Heart right ventricle (tissue), 16 donors: ENCODE results near the gene RGS4. TPM values are rescaled to one million over a fixed set of nuclear protein-coding genes. Genes with fewer than 3 reads are reported as not detected.

Experiments used
- ATAC-seq, 8 donors: fragments of 200-7000 bp; cut with Tn5 transposase; one replicate each; pipeline ENCODE4 v1.9.1; 2020; ENCODE audit warnings: mild to moderate bottlenecking in 8 of 8, moderate library complexity in 8 of 8, moderate number of reproducible peaks in 1 of 8
- DNase-seq, 2 donors: peaks; one replicate each; pipeline ENCODE4 v3.0.0-alpha.2; 2020
- H3K27ac ChIP-seq, 10 donors: fragments of 200-600 bp; sonication (generic) in 2 of 10; one replicate each; pipeline versions ENCODE4 v1.5.0 to v1.8.0; 2020 to 2022; ENCODE audit warnings: mild to moderate bottlenecking in 3 of 10
- H3K27me3 ChIP-seq, 7 donors: fragments of 200-600 bp; one replicate each; pipeline ENCODE4 v1.8.0; 2021 to 2022; ENCODE audit warnings: mild to moderate bottlenecking in 2 of 7
- H3K36me3 ChIP-seq, 9 donors: fragments of 200-600 bp; sonication (generic) in 1 of 9; one replicate each; pipeline versions ENCODE4 v1.5.0 to v1.8.0; 2020 to 2022; ENCODE audit warnings: mild to moderate bottlenecking in 2 of 9
- H3K4me1 ChIP-seq, 9 donors: fragments of 200-600 bp; sonication (generic) in 1 of 9; one replicate each; pipeline versions ENCODE4 v1.5.0 to v1.8.0; 2020 to 2022; ENCODE audit warnings: mild to moderate bottlenecking in 4 of 9
- H3K4me3 ChIP-seq, 10 donors: fragments of 200-600 bp; sonication (generic) in 2 of 10; one replicate each; pipeline versions ENCODE4 v1.5.0 to v1.8.0; 2020 to 2022; ENCODE audit warnings: mild to moderate bottlenecking in 7 of 10, moderate library complexity in 2 of 10
- H3K9me3 ChIP-seq, 11 donors: fragments of 200-600 bp in 10 of 11; sonication (generic) in 2 of 11; one replicate each; pipeline versions ENCODE4 v1.5.0 to v1.8.0; 2013 to 2022; ENCODE audit warnings: mild to moderate bottlenecking in 2 of 11, control low read depth in 1 of 11, moderate library complexity in 1 of 11
- CTCF ChIP-seq, 9 donors: fragments of 200-600 bp; sonication (generic) in 2 of 9; IDR thresholded peaks; one replicate each; pipeline versions ENCODE4 v1.5.0 to v1.8.0; 2021 to 2022; ENCODE audit warnings: antibody characterized with exemption in 9 of 9, mild to moderate bottlenecking in 5 of 9, moderate library complexity in 1 of 9
- WGBS, 2 donors: extraction: QIAGEN DNeasy Blood & Tissue Kit; methylation state at CpG; one replicate each; pipeline ENCODE4 v1.1.7; 2013; ENCODE audit warnings: inconsistent platforms in 1 of 2; 5-methylcytosine and 5-hydroxymethylcytosine counted together
- intact Hi-C, 10 donors: fragments of 100-400 bp; cut with DNase I; formaldehyde crosslinking; loops; one replicate each; pipeline versions ENCODE4 v1.11.1 to v1.14.2; 2022
- polyA plus RNA-seq, 2 donors: library from polyadenylated mRNA; stranded (reverse); fragments of 200-250 nt; gene quantifications; one replicate each; pipeline ENCODE4 v1.2.3, GENCODE V29; 2013
- total RNA-seq, 10 donors: library from RNA; stranded (reverse); fragmentation: NEBNext Ultra II Directional in 3 of 10; extraction: Animal tissue kit (Norgen Biotek cat#: 25700) in 3 of 10; gene quantifications; one replicate each; pipeline versions ENCODE4 v1.2.1 to v1.2.4, GENCODE V29; 2021 to 2023
- donor health status: Arrhythmogenic right ventricular cardiomyopathy.
- donor health status: ischemic (EF 13 %, LVEDD 7.1; RV severe dilation, severe dysfunction).
- donor health status: healthy with polysubstance abuse.
- donor health status: DM: no; HTN: yes; CAD: no.
- donor health status: DM: no; HTN: no; CAD: no.
- donor health status: ischemic (EF 25% LVEDD 6.9; RV normal size, moderate dysfunction).
- donor health status: ischemic (EF 25% LVEDD 5.7; RV mildly dilated, moderate dysfunction).
- donor health status: healthy.
- donor health status: DM: yes; HTN: yes; CAD: no.
- donor health status: Ischemic cardiomyopathy.
- donor health status: ischemic (EF 35%, LVEDD 5.7; RV mildly dilated, moderate dysfunction).
- donor health status: nonischemic (EF 11% LVEDD 7.7; RV severe dilation, severe dysfunction).
- donor health status: DM: yes; HTN: yes; CAD: no.
- donor health status: PGD.
- donor health status: ischemic (EF 29% LVEDD 5.4; RV normal size, mild dysfunction).
- donor health status: nonischemic (EF 23%, LVEDD 6.1; RV moderate dilation, normal function).

Gene RGS4
- total and polyA plus RNA-seq, 12 donors = 0.72 to 7.6 (median 1.5) TPM

GRCh38 chr1:163050496-163050895, 18.7 kb upstream of the RGS4 start:
- H3K27me3 ChIP-seq = no peaks in the 10 kb centered on the region
- intact Hi-C loops = no loop called here
- no peaks in the 10 kb centered on the region for H3K36me3 ChIP-seq
- no peaks in the 10 kb centered on the region for H3K9me3 ChIP-seq
- TF ChIP-seq CTCF (IDR thresholded peaks at IDR 0.05) = no peak
- H3K4me3 ChIP-seq = no peak overlapping the region
- DNase-seq (no peak), ATAC-seq (no peak)
- no peak overlapping the region for H3K27ac ChIP-seq
- H3K4me1 ChIP-seq = peaks cover 0 to 4% (median 0%) of the 10 kb centered on the region in 9 donors

DNA sequence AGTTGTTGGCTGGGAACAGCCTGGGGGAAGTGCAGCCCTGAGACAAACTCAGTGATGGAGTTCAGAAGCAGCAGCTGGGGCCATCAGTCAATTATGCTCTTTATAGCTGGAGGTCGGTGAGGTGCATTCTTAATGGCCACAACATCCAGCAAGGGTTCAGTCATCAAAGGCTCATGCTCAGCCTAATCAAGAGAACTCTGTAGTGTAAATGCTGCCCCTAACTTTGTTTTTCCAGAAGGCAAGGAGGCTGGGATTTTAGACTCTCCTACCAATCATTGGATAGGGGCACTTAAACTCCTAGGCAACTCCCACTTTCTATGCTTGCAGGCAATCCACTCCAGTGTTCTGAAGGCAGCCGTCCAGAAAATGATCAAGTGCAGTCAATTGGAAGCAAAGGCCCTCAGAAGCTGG, 15.0 kb upstream of the RGS4 start:
- Histone ChIP-seq H3K9me3 (no peaks in the 10 kb centered on the region), H3K4me1 (peaks cover 0 to 7% (median 0%) of the 10 kb centered on the region in 9 donors), H3K27ac (no peak overlapping the region), H3K36me3 (no peaks in the 10 kb centered on the region), H3K27me3 (no peaks in the 10 kb centered on the region), H3K4me3 (no peak overlapping the region)
- TF ChIP-seq CTCF (IDR thresholded peaks at IDR 0.05) = no peak
- 66 to 77% methylated on average over 2 of the region's 2 CpGs for WGBS, 2 donors
- DNase-seq = no peak
- no peak for ATAC-seq
- intact Hi-C loops = no loop called here

- WGBS, 2 donors = 20 to 22% methylated on average over 2 of the region's 2 CpGs
- Histone ChIP-seq H3K9me3 (no peaks in the 10 kb centered on the region), H3K4me1 (peaks cover 0 to 7% (median 0%) of the 10 kb centered on the region in 9 donors), H3K27ac (no peak overlapping the region), H3K4me3 (no peak overlapping the region), H3K27me3 (no peaks in the 10 kb centered on the region), H3K36me3 (no peaks in the 10 kb centered on the region)
- ATAC-seq (no peak), DNase-seq (no peak)
- no peak for TF ChIP-seq CTCF (IDR thresholded peaks at IDR 0.05)
- intact Hi-C loops = no loop called here
Observed at GRCh38 chr1:163055005-163055404, 14.2 kb upstream of the RGS4 start.

- H3K27ac ChIP-seq = no peak overlapping the region
- no peak for ATAC-seq
- no peak for DNase-seq
- TF ChIP-seq CTCF (IDR thresholded peaks at IDR 0.05) = no peak
- intact Hi-C loops = no loop called here
- no peaks in the 10 kb centered on the region for H3K36me3 ChIP-seq
- H3K4me3 ChIP-seq = no peak overlapping the region
- no peaks in the 10 kb centered on the region for H3K27me3 ChIP-seq
- WGBS, 2 donors = 66 to 68% methylated on average over 4 of the region's 4 CpGs
- H3K4me1 ChIP-seq = peaks cover 0 to 7% (median 0%) of the 10 kb centered on the region in 9 donors
- H3K9me3 ChIP-seq = no peaks in the 10 kb centered on the region
Observed at GRCh38 chr1:163055531-163055930, 13.6 kb upstream of the RGS4 start.

DNA sequence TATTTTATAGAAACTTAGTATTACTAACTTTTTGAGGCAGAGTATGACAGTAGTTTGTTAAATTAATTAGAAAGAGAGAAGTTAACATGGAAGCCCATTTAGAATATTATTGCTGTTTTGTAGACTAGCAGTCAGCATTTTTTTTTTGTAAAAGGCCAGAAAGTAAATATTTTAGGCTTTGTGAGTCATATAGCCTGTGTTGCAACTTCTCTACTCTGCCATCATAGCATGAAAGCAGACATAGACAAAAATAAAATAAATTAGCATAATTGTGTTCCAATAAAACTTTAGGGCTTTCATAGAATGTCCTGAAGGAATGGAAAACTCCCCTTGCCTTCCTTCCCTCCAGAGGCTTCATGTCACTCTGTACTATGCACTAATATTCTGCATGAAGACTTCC, 12.3 kb upstream of the RGS4 start:
- intact Hi-C loops = no loop called here
- Histone ChIP-seq H3K27me3 (no peaks in the 10 kb centered on the region), H3K36me3 (no peaks in the 10 kb centered on the region), H3K4me3 (no peak overlapping the region), H3K27ac (no peak overlapping the region), H3K4me1 (peaks cover 0 to 7% (median 0%) of the 10 kb centered on the region in 9 donors), H3K9me3 (no peaks in the 10 kb centered on the region)
- TF ChIP-seq CTCF (IDR thresholded peaks at IDR 0.05) = no peak
- ATAC-seq (no peak), DNase-seq (no peak)
